Measurements from ENCODE around the gene PTGER1. TPM values are rescaled to one million over a fixed set of nuclear protein-coding genes. Genes with fewer than 3 reads are reported as not detected.

PTGER1 gene
- total RNA-seq, 2 donors from 2014 or later = 2.8 TPM; not detected in 1

GRCh38 chr19:14517840-14518505 lies 42.8 kb upstream of the PTGER1 start, which contains the start of gene DNAJB1:
DNAJB1 (minus strand) TSS chr19:14518397; CDS start chr19:14518349, 48 bp downstream.
- ATAC-seq (ENCODE audit: insufficient number of reproducible peaks, low FRiP score, low read depth) (peak; percentile 82), DNase-seq (ENCODE audit: low spot score) (no peak)
- peaks cover 24% of the 10 kb centered on the region for H3K36me3 ChIP-seq
- peak within 1 kb of the TSS; percentile 82 for H3K4me3 ChIP-seq
- peaks cover 29 to 30% of the 10 kb centered on the region in 2 donors for H3K4me1 ChIP-seq (ENCODE audit: control insufficient read depth in 1 of 2, low read depth in 2 of 2)
- H3K27me3 ChIP-seq (replicated peaks; ENCODE audit: insufficient read depth) = no peaks in the 10 kb centered on the region
- no peaks in the 10 kb centered on the region for H3K9me3 ChIP-seq
- TF ChIP-seq CTCF (IDR thresholded peaks at IDR 0.05) = no peak
- H3K27ac ChIP-seq = peak within 1 kb of the TSS; percentile 93 to 98

GRCh38 chr19:14517446-14517839 lies 42.3 kb upstream of the PTGER1 start:
- H3K27ac ChIP-seq = peak overlapping the region; percentile 93 to 98
- peaks cover 24% of the 10 kb centered on the region for H3K36me3 ChIP-seq
- H3K9me3 ChIP-seq = no peaks in the 10 kb centered on the region
- DNase-seq (ENCODE audit: low spot score) (no peak), ATAC-seq (ENCODE audit: insufficient number of reproducible peaks, low FRiP score, low read depth) (no peak)
- H3K4me3 ChIP-seq = peak overlapping the region; percentile 82
- no peaks in the 10 kb centered on the region for H3K27me3 ChIP-seq (replicated peaks; ENCODE audit: insufficient read depth)
- TF ChIP-seq CTCF (IDR thresholded peaks at IDR 0.05) = no peak
- H3K4me1 ChIP-seq (ENCODE audit: control insufficient read depth in 1 of 2, low read depth in 2 of 2) = peaks cover 29 to 30% of the 10 kb centered on the region in 2 donors

- peak overlapping the region; percentile 93 to 98 for H3K27ac ChIP-seq
- TF ChIP-seq CTCF (IDR thresholded peaks at IDR 0.05) = no peak
- DNase-seq (ENCODE audit: low spot score) = no peak
Measured at GRCh38 chr19:14516746-14517438, 41.7 kb upstream of the PTGER1 start.

GRCh38 chr19:14516048-14516534 lies 40.9 kb upstream of the PTGER1 start:
- ATAC-seq (ENCODE audit: insufficient number of reproducible peaks, low FRiP score, low read depth) (no peak), DNase-seq (ENCODE audit: low spot score) (no peak)
- Histone ChIP-seq H3K27me3 (replicated peaks; ENCODE audit: insufficient read depth) (no peaks in the 10 kb centered on the region), H3K4me1 (ENCODE audit: control insufficient read depth in 1 of 2, low read depth in 2 of 2) (peaks cover 30 to 31% of the 10 kb centered on the region in 2 donors), H3K36me3 (peaks cover 24% of the 10 kb centered on the region), H3K27ac (no peak overlapping the region), H3K9me3 (no peaks in the 10 kb centered on the region), H3K4me3 (peak overlapping the region; percentile 82)
- no peak for TF ChIP-seq CTCF (IDR thresholded peaks at IDR 0.05)

More at GRCh38 chr19:14516746-14517438, 41.7 kb upstream of the PTGER1 start:
- peaks cover 24% of the 10 kb centered on the region for H3K36me3 ChIP-seq
- no peaks in the 10 kb centered on the region for H3K9me3 ChIP-seq
- H3K27me3 ChIP-seq (replicated peaks; ENCODE audit: insufficient read depth) = no peaks in the 10 kb centered on the region
- peak overlapping the region; percentile 82 for H3K4me3 ChIP-seq
- peaks cover 29 to 30% of the 10 kb centered on the region in 2 donors for H3K4me1 ChIP-seq (ENCODE audit: control insufficient read depth in 1 of 2, low read depth in 2 of 2)
- ATAC-seq (ENCODE audit: insufficient number of reproducible peaks, low FRiP score, low read depth) = no peak

GRCh38 chr19:14515501-14516047 lies 40.4 kb upstream of the PTGER1 start:
- Histone ChIP-seq H3K4me3 (peak overlapping the region; percentile 82), H3K36me3 (peaks cover 24% of the 10 kb centered on the region), H3K27ac (no peak overlapping the region), H3K9me3 (no peaks in the 10 kb centered on the region), H3K27me3 (replicated peaks; ENCODE audit: insufficient read depth) (no peaks in the 10 kb centered on the region), H3K4me1 (ENCODE audit: control insufficient read depth in 1 of 2, low read depth in 2 of 2) (peaks cover 30 to 33% of the 10 kb centered on the region in 2 donors)
- ATAC-seq (ENCODE audit: insufficient number of reproducible peaks, low FRiP score, low read depth) (no peak), DNase-seq (ENCODE audit: low spot score) (no peak)
- TF ChIP-seq CTCF (IDR thresholded peaks at IDR 0.05) = no peak
